Measurements from ENCODE around the gene MAP3K14. TPM values are rescaled to one million over a fixed set of nuclear protein-coding genes. Genes with fewer than 3 reads are reported as not detected.

Gene MAP3K14
- total RNA-seq, 1 experiment from 2014 or later = 58.3 TPM

- Histone ChIP-seq H3K27me3 (ENCODE audit: insufficient read depth, low read depth) (no peaks in the 10 kb centered on the region), H3K4me1 (replicated peaks; ENCODE audit: insufficient read depth) (no peaks in the 10 kb centered on the region), H3K27ac (no peak overlapping the region), H3F3A (ENCODE audit: insufficient read depth, low read depth) (no peaks in the 10 kb centered on the region; the same call in 1 of the 2 replicates), H3K9me2 (ENCODE audit: insufficient read depth) (no peaks in the 10 kb centered on the region), H3K79me2 (ENCODE audit: low read depth) (no peaks in the 10 kb centered on the region), H3K9me3 (ENCODE audit: insufficient read depth, low read depth) (no peaks in the 10 kb centered on the region), H2AFZ (no peak overlapping the region), H3K36me3 (ENCODE audit: low read depth) (no peaks in the 10 kb centered on the region), H3K4me2 (no peak overlapping the region), H4K20me1 (ENCODE audit: insufficient read depth) (no peaks in the 10 kb centered on the region), H3K4me3 (no peak overlapping the region)
- POLR2A ChIA-PET (ENCODE audit: unreplicated experiment) = interaction anchor here (0.6 kb wide), 1 partner anchor 80 kb away, joined by 4 read pairs; no protein-coding TSS in a partner anchor
- intact Hi-C loops (cut with micrococcal nuclease; ENCODE audit: unreplicated experiment) = no loop called here
- no peak for TF ChIP-seq EZH2 (IDR thresholded peaks at IDR 0.05; ENCODE audit: low read depth)
- TF ChIP-seq CTCF (conservative IDR thresholded peaks at IDR 0.05) = no peak
- CTCF ChIA-PET = no interaction called here
- DNase-seq = no peak
- no TSS peak for BruUV-seq (replicated peaks)
These were observed 75.9 kb downstream of the MAP3K14 start for GRCh38 chr17:45240905-45241327.

- no peaks in the 10 kb centered on the region for H3K36me3 ChIP-seq (ENCODE audit: low read depth)
- no peak overlapping the region for H3K27ac ChIP-seq
- intact Hi-C loops (cut with micrococcal nuclease; ENCODE audit: unreplicated experiment) = no loop called here
- POLR2A ChIA-PET (ENCODE audit: unreplicated experiment) = no interaction called here
- H3K4me3 ChIP-seq = no peak overlapping the region
- CTCF ChIA-PET = no interaction called here
- H3K79me2 ChIP-seq (ENCODE audit: low read depth) = no peaks in the 10 kb centered on the region
- BruUV-seq (replicated peaks) = no TSS peak
- no peak for DNase-seq
- TF ChIP-seq EZH2 (IDR thresholded peaks at IDR 0.05; ENCODE audit: low read depth) (no peak), CTCF (conservative IDR thresholded peaks at IDR 0.05) (no peak)
- H3K27me3 ChIP-seq (ENCODE audit: insufficient read depth, low read depth) = no peaks in the 10 kb centered on the region
- H4K20me1 ChIP-seq (ENCODE audit: insufficient read depth) = no peaks in the 10 kb centered on the region
- H2AFZ ChIP-seq = no peak overlapping the region
- no peak overlapping the region for H3K4me2 ChIP-seq
- H3K9me3 ChIP-seq (ENCODE audit: insufficient read depth, low read depth) = no peaks in the 10 kb centered on the region
- peaks cover 9% of the 10 kb centered on the region; the same call in 1 of the 2 replicates for H3F3A ChIP-seq (ENCODE audit: insufficient read depth, low read depth)
- no peaks in the 10 kb centered on the region for H3K4me1 ChIP-seq (replicated peaks; ENCODE audit: insufficient read depth)
- no peaks in the 10 kb centered on the region for H3K9me2 ChIP-seq (ENCODE audit: insufficient read depth)
These were observed 78.6 kb downstream of the MAP3K14 start for GRCh38 chr17:45238155-45238774.

- H3K4me1 ChIP-seq (replicated peaks; ENCODE audit: insufficient read depth) = no peaks in the 10 kb centered on the region
- H4K20me1 ChIP-seq (ENCODE audit: insufficient read depth) = no peaks in the 10 kb centered on the region
- H3K4me3 ChIP-seq = no peak overlapping the region
- BruUV-seq (replicated peaks) = no TSS peak
- DNase-seq = no peak
- ChIA-PET POLR2A (ENCODE audit: unreplicated experiment) (no interaction called here), CTCF (no interaction called here)
- no peak overlapping the region for H3K4me2 ChIP-seq
- no peaks in the 10 kb centered on the region for H3K27me3 ChIP-seq (ENCODE audit: insufficient read depth, low read depth)
- H3K79me2 ChIP-seq (ENCODE audit: low read depth) = no peaks in the 10 kb centered on the region
- no peaks in the 10 kb centered on the region for H3K9me2 ChIP-seq (ENCODE audit: insufficient read depth)
- no peak overlapping the region for H2AFZ ChIP-seq
- TF ChIP-seq CTCF (conservative IDR thresholded peaks at IDR 0.05) (no peak), EZH2 (IDR thresholded peaks at IDR 0.05; ENCODE audit: low read depth) (no peak)
- peaks cover 9% of the 10 kb centered on the region; the same call in 1 of the 2 replicates for H3F3A ChIP-seq (ENCODE audit: insufficient read depth, low read depth)
- H3K27ac ChIP-seq = no peak overlapping the region
- intact Hi-C loops (cut with micrococcal nuclease; ENCODE audit: unreplicated experiment) = no loop called here
- no peaks in the 10 kb centered on the region for H3K36me3 ChIP-seq (ENCODE audit: low read depth)
- H3K9me3 ChIP-seq (ENCODE audit: insufficient read depth, low read depth) = no peaks in the 10 kb centered on the region
These were observed 79.1 kb downstream of the MAP3K14 start for GRCh38 chr17:45237686-45238085.
